ENCODE data around the gene LPCAT1. TPM values are rescaled to one million over a fixed set of nuclear protein-coding genes. Genes with fewer than 3 reads are reported as not detected.

The LPCAT1 gene
- total and polyA plus RNA-seq, 2 donors (not counting 3 experiments of a cell fraction or from before 2014, with no cell fraction given), result 28.9 to 57.2 TPM

GRCh38 chr5:1506242-1507013, 17.3 kb downstream of the LPCAT1 start:
- Histone ChIP-seq H2AFZ (ENCODE audit: low read depth, low read length) (no peak overlapping the region), H3K9me1 (replicated peaks; ENCODE audit: control insufficient read depth, extremely low read depth, insufficient read depth, low read length) (no peaks in the 10 kb centered on the region), H3K9ac (replicated peaks; ENCODE audit: extremely low read depth, insufficient read depth, low read length) (no peak overlapping the region), H3K4me1 (ENCODE audit: control insufficient read depth, extremely low read depth, insufficient read depth, low read length) (no peaks in the 10 kb centered on the region), H3K4me3 (replicated peaks in 1 of 3; ENCODE audit: insufficient read depth in 1 of 3, low read depth in 1 of 3, low read length in 3 of 3) (no peak overlapping the region), H3K79me2 (ENCODE audit: control insufficient read depth, insufficient read depth, low read length) (peaks cover 90% of the 10 kb centered on the region), H3K4me2 (ENCODE audit: insufficient read depth, low read length) (no peak overlapping the region), H4K20me1 (replicated peaks; ENCODE audit: control insufficient read depth, extremely low read depth, insufficient read depth, low read length) (peaks cover 2% of the 10 kb centered on the region), H3K9me3 (replicated peaks; ENCODE audit: control insufficient read depth, insufficient read depth, low read length) (no peaks in the 10 kb centered on the region), H3K36me3 (ENCODE audit: control insufficient read depth in 2 of 2, extremely low read depth in 1 of 2, insufficient read depth in 2 of 2, low read length in 2 of 2) (peaks cover 0 to 7% of the 10 kb centered on the region in 2 experiments), H3K27ac (ENCODE audit: insufficient read depth, low read depth, low read length) (no peak overlapping the region), H3K27me3 (ENCODE audit: control insufficient read depth in 2 of 2, insufficient read depth in 2 of 2, low read length in 2 of 2) (no peaks in the 10 kb centered on the region)
- dilution Hi-C loops (cut with MboI; ENCODE audit: extremely low pct_ligation_motif_present, low sequenced_read_pairs) (no loop called here), intact Hi-C loops (cut with micrococcal nuclease) (no loop called here)
- CTCF ChIA-PET, result interaction anchor here (0.6 kb wide), 1 partner anchor 88 kb away, joined by 3 read pairs; no protein-coding TSS in a partner anchor
- no peak for DNase-seq (ENCODE audit: low read depth, low spot score)
- POLR2A ChIA-PET, result no interaction called here
- TF ChIP-seq JUN (IDR thresholded peaks at IDR 0.05; ENCODE audit: borderline replicate concordance, insufficient read depth, insufficient read length, low read depth) (no peak), POLR2AphosphoS5 (IDR thresholded peaks at IDR 0.05; ENCODE audit: insufficient read depth, low read depth, low read length) (no peak), FOS (IDR thresholded peaks at IDR 0.05; ENCODE audit: borderline replicate concordance, insufficient read depth, low read length) (no peak), MYC (IDR thresholded peaks at IDR 0.05; ENCODE audit: low read depth, low read length) (no peak), GATA2 (IDR thresholded peaks at IDR 0.05; ENCODE audit: insufficient read depth, insufficient read length, low read depth, low read length) (no peak), EZH2 (IDR thresholded peaks at IDR 0.05; ENCODE audit: borderline replicate concordance, low read depth, low read length, severe bottlenecking) (no peak)
- TF ChIP-seq, protein P1, sequence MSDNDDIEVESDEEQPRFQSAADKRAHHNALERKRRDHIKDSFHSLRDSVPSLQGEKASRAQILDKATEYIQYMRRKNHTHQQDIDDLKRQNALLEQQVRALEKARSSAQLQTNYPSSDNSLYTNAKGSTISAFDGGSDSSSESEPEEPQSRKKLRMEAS (IDR thresholded peaks at IDR 0.05; ENCODE audit: insufficient read depth, insufficient read length), result no peak
- BruUV-seq (replicated peaks), result no TSS peak
- no peak for FAIRE-seq
